SK-N-SH (cell line): ENCODE results near the gene MAPK8IP3. TPM values are rescaled to one million over a fixed set of nuclear protein-coding genes. Genes with fewer than 3 reads are reported as not detected.

ENCODE experiments used
- CTCF ChIA-PET: fragments of 300-600, 350-600 bp; formaldehyde crosslinking; extraction: SDS; loops from one replicate; lab custom pipeline; 2021; lab: Yijun Ruan, JAX
- POLR2A ChIA-PET: fragments of 350-600 bp; sonication (Branson Sonifier 250); formaldehyde crosslinking; extraction: SDS; loops from one replicate; lab custom pipeline; 2020; ENCODE audit warnings: antibody characterized with exemption, inconsistent platforms; lab: Yijun Ruan, JAX
- DNase-seq: peaks from one replicate; pipeline ENCODE4 v3.0.0; 2012
- H2AFZ ChIP-seq: fragments of 200-600 bp; sonication (generic); 2 replicates; pipeline ENCODE4 v1.8.1; 2016; ENCODE audit warnings: antibody characterized with exemption, mild to moderate bottlenecking, low read depth
- H3F3A ChIP-seq: fragments of 200-600 bp; sonication (generic); replicated peaks from 2 replicates; pipeline ENCODE3; 2016; ENCODE audit warnings: antibody characterized with exemption, mild to moderate bottlenecking; ENCODE audit not compliant: insufficient read depth
- H3K27ac ChIP-seq, 2 experiments: fragments of 200-500 bp in 1 of 2; fragments of 200-600 bp in 1 of 2; sonication (Bioruptor generic) in 1 of 2; sonication (generic), shearing (Covaris generic) in 1 of 2; 2 replicates each; pipeline versions ENCODE4 v1.5.1 to v1.6.1; 2014 to 2016; ENCODE audit warnings: low read depth in 2 of 2, inconsistent platforms in 1 of 2, low read length in 1 of 2, mild to moderate bottlenecking in 1 of 2, mixed read lengths in 1 of 2
- H3K27me3 ChIP-seq: fragments of 200-600 bp; sonication (generic), shearing (Covaris generic); 2 replicates; pipeline ENCODE4 v1.6.1; 2016; ENCODE audit warnings: mixed run types; ENCODE audit not compliant: insufficient read depth
- H3K36me3 ChIP-seq, 2 experiments: fragments of 200-500 bp in 1 of 2; fragments of 200-600 bp in 1 of 2; sonication (Bioruptor generic) in 1 of 2; sonication (generic) in 1 of 2; replicated peaks in 1 of 2; 2 replicates each; pipeline versions ENCODE3 to v1.5.1; 2014 to 2016; ENCODE audit warnings: low read length in 1 of 2, mild to moderate bottlenecking in 1 of 2; ENCODE audit not compliant: insufficient read depth in 2 of 2, control insufficient read depth in 1 of 2
- H3K4me1 ChIP-seq, 2 experiments: fragments of 200-500 bp in 1 of 2; fragments of 200-600 bp in 1 of 2; sonication (Bioruptor generic) in 1 of 2; sonication (generic), shearing (Covaris generic) in 1 of 2; 2 replicates each; pipeline versions ENCODE4 v1.5.1 to v1.6.1; 2014 to 2016; ENCODE audit warnings: low read depth in 1 of 2, low read length in 1 of 2, mixed run types in 1 of 2; ENCODE audit not compliant: insufficient read depth in 2 of 2, control insufficient read depth in 1 of 2
- H3K4me2 ChIP-seq: fragments of 200-600 bp; sonication (generic), shearing (Covaris generic); 2 replicates; pipeline ENCODE4 v1.6.1; 2017; ENCODE audit warnings: mixed run types
- H3K4me3 ChIP-seq, 2 experiments: fragments of 200-500 bp in 1 of 2; fragments of 200-600 bp in 1 of 2; sonication (Bioruptor generic) in 1 of 2; sonication (generic), shearing (Covaris generic) in 1 of 2; 2 replicates each; pipeline versions ENCODE4 v1.5.1 to v1.8.1; 2014 to 2016; ENCODE audit warnings: low read depth in 2 of 2, inconsistent platforms in 1 of 2, low read length in 1 of 2, mild to moderate bottlenecking in 1 of 2, mixed read lengths in 1 of 2, moderate library complexity in 1 of 2
- H3K79me2 ChIP-seq: fragments of 200-600 bp; sonication (generic); 2 replicates; pipeline ENCODE4 v1.8.1; 2017; ENCODE audit warnings: mild to moderate bottlenecking; ENCODE audit not compliant: insufficient read depth
- H3K9ac ChIP-seq: fragments of 200-600 bp; sonication (generic); 2 replicates; pipeline ENCODE4 v1.6.1; 2017; ENCODE audit warnings: mixed run types
- H3K9me2 ChIP-seq: fragments of 200-600 bp; sonication (generic); 2 replicates; pipeline ENCODE4 v1.6.1; 2017; ENCODE audit warnings: mixed run types
- H3K9me3 ChIP-seq: fragments of 200-600 bp; sonication (generic); 2 replicates; pipeline ENCODE4 v1.6.1; 2017; ENCODE audit warnings: mixed run types, mild to moderate bottlenecking, moderate library complexity
- H4K20me1 ChIP-seq: fragments of 200-600 bp; sonication (generic); 2 replicates; pipeline ENCODE4 v1.6.1; 2017; ENCODE audit warnings: mild to moderate bottlenecking, mixed run types; ENCODE audit not compliant: insufficient read depth
- FOSL2 ChIP-seq: IDR thresholded peaks from 2 replicates; pipeline ENCODE4 v1.4.0; 2012; ENCODE audit warnings: low read depth, mild to moderate bottlenecking, moderate library complexity, borderline replicate concordance
- MXI1 ChIP-seq: IDR thresholded peaks from 2 replicates; pipeline ENCODE4 v1.6.1; 2012; ENCODE audit warnings: mild to moderate bottlenecking, low read depth, low read length, improper control_type of control experiment
- POLR2AphosphoS5 ChIP-seq: IDR thresholded peaks from 2 replicates; pipeline ENCODE4 v1.6.1; 2012; ENCODE audit warnings: low read depth, low read length
- RXRA ChIP-seq: IDR thresholded peaks from 2 replicates; pipeline ENCODE4 v1.4.0; 2012; ENCODE audit warnings: low read depth, mild to moderate bottlenecking, borderline replicate concordance
- TAF1 ChIP-seq: IDR thresholded peaks from 2 replicates; pipeline ENCODE4 v1.6.1; 2012; ENCODE audit warnings: low read depth, mild to moderate bottlenecking, low read length, moderate library complexity, borderline replicate concordance
- YY1 ChIP-seq: IDR thresholded peaks from 2 replicates; pipeline ENCODE4 v1.4.0; 2012; ENCODE audit warnings: low read depth, mild to moderate bottlenecking
- whole genome bisulfite sequencing: methylation state at CpG from one replicate; pipeline ENCODE4 v1.1.6; 2017; ENCODE audit warnings: low lambda C conversion rate; 5-methylcytosine and 5-hydroxymethylcytosine counted together
- polyA plus RNA-seq, 3 experiments: library from polyadenylated mRNA; depleted of rRNA; stranded (reverse); fragments of >200 nt; gene quantifications; 2 replicates each; pipeline ENCODE4 v1.2.3, GENCODE V29; 2012
- TF ChIP-seq, protein P1 (sequence below): IDR thresholded peaks from 2 replicates; pipeline ENCODE4; 2012
- TF ChIP-seq, protein P2 (sequence below): fragments of 150-350 bp; IDR thresholded peaks from 2 replicates; pipeline ENCODE4 v1.6.1; 2016; ENCODE audit warnings: mild to moderate bottlenecking, low read depth, low read length
- TF ChIP-seq, protein P3 (sequence below): IDR thresholded peaks from 2 replicates; pipeline ENCODE4 v1.4.0; 2012; ENCODE audit warnings: low read depth
- TF ChIP-seq, protein P4 (sequence below): fragments of 200-600 bp; sonication (generic); IDR thresholded peaks from 2 replicates; pipeline ENCODE4 v1.6.1; 2017; ENCODE audit warnings: antibody characterized with exemption, mild to moderate bottlenecking, moderate library complexity
- TF ChIP-seq, protein P5 (sequence below): IDR thresholded peaks from 2 replicates; pipeline ENCODE4 v1.4.0; 2012; ENCODE audit warnings: low read depth, borderline replicate concordance
- TF ChIP-seq, protein P6 (sequence below): IDR thresholded peaks from 2 replicates; pipeline ENCODE4 v1.6.1; 2012; ENCODE audit warnings: mild to moderate bottlenecking, low read depth, low read length, moderate library complexity

MAPK8IP3 gene, protein sequence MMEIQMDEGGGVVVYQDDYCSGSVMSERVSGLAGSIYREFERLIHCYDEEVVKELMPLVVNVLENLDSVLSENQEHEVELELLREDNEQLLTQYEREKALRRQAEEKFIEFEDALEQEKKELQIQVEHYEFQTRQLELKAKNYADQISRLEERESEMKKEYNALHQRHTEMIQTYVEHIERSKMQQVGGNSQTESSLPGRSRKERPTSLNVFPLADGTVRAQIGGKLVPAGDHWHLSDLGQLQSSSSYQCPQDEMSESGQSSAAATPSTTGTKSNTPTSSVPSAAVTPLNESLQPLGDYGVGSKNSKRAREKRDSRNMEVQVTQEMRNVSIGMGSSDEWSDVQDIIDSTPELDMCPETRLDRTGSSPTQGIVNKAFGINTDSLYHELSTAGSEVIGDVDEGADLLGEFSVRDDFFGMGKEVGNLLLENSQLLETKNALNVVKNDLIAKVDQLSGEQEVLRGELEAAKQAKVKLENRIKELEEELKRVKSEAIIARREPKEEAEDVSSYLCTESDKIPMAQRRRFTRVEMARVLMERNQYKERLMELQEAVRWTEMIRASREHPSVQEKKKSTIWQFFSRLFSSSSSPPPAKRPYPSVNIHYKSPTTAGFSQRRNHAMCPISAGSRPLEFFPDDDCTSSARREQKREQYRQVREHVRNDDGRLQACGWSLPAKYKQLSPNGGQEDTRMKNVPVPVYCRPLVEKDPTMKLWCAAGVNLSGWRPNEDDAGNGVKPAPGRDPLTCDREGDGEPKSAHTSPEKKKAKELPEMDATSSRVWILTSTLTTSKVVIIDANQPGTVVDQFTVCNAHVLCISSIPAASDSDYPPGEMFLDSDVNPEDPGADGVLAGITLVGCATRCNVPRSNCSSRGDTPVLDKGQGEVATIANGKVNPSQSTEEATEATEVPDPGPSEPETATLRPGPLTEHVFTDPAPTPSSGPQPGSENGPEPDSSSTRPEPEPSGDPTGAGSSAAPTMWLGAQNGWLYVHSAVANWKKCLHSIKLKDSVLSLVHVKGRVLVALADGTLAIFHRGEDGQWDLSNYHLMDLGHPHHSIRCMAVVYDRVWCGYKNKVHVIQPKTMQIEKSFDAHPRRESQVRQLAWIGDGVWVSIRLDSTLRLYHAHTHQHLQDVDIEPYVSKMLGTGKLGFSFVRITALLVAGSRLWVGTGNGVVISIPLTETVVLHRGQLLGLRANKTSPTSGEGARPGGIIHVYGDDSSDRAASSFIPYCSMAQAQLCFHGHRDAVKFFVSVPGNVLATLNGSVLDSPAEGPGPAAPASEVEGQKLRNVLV (N-terminal part only)
- 53.6 and 57.3 TPM in 2 replicates for polyA plus RNA-seq (2012; rRNA removed)
- polyA plus RNA-seq (2012; cell fraction: cytosol; rRNA removed) = 5.9 and 8.9 TPM in 2 replicates
- polyA plus RNA-seq (2012; cell fraction: nucleus; rRNA removed) = 414 and 492 TPM in 2 replicates

DNA sequence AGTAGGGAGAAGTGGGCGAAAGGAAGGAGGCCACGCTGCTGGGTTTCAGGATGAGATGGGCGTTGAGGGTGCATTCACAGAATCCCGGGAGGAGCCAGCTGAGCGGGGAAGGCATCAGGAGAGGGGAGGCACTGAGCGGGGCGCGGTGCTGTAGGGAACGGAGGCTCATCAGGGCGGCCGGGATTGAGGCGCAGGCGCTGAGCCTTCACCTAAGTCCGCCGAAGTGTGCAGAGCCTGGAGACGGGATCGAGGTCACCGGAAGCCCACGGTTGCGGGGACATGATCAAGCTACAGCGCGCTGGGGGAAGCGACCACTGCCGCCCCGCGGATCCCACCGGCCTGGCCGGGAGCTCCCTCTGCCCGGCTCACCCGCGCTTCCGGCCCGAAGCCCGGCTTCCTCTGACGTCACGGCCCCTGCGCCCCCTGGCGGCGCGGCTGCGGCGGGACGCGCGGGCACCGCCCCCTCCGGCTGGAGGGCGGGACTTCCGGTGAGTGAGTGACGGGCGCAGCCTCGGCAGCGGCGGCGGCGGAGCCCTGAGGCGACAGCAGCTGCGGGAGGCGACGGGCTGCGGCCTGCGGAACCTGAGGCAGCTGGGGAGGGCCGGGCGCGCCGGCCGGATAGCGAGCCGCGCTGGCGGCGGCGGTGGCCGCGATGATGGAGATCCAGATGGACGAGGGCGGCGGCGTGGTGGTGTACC lies at the start of gene MAPK8IP3:
TSS of gene MAPK8IP3 (plus strand) at position 508 of the 698 bp plus-strand sequence. CDS start at position 653, 145 bp downstream.
- DNase-seq = peak; percentile 99
- H3K9ac ChIP-seq = peak within 1 kb of the TSS; percentile 85
- CTCF ChIA-PET = interaction anchor here (0.6 to 1.9 kb wide), 38 partner anchors 9 to 429 kb away, joined by 3 to 14 read pairs (median 5); partner anchors contain the start of genes CRAMP1, EME2, IFT140 and JPT2
- H3K9me2 ChIP-seq = no peaks in the 10 kb centered on the region
- peak within 1 kb of the TSS; percentile 89 for H2AFZ ChIP-seq
- peak within 1 kb of the TSS; percentile 97 for H3K4me2 ChIP-seq
- under 1% methylated on average over 11 of the region's 79 CpGs for WGBS
- POLR2A ChIA-PET = interaction anchor here (0.5 to 1.5 kb wide), 14 partner anchors 10 to 633 kb away, joined by 3 to 10 read pairs (median 4); partner anchors contain the start of genes CRAMP1, EME2, FAHD1 and HAGH
- H3K79me2 ChIP-seq = peaks cover 58% of the 10 kb centered on the region
- H3K36me3 ChIP-seq = peaks cover 12 to 16% of the 10 kb centered on the region in 2 experiments
- no peaks in the 10 kb centered on the region for H3K27me3 ChIP-seq
- peaks cover 37% of the 10 kb centered on the region for H4K20me1 ChIP-seq
- H3K27ac ChIP-seq = peak within 1 kb of the TSS; percentile 89 to 91
- H3F3A ChIP-seq = peaks cover 26% of the 10 kb centered on the region
- peaks cover 13 to 22% of the 10 kb centered on the region in 2 experiments; a peak in 3 of 4 replicates for H3K4me1 ChIP-seq
- peak within 1 kb of the TSS; percentile 82 to 89 for H3K4me3 ChIP-seq
- H3K9me3 ChIP-seq = no peaks in the 10 kb centered on the region
- TF ChIP-seq, protein P1, sequence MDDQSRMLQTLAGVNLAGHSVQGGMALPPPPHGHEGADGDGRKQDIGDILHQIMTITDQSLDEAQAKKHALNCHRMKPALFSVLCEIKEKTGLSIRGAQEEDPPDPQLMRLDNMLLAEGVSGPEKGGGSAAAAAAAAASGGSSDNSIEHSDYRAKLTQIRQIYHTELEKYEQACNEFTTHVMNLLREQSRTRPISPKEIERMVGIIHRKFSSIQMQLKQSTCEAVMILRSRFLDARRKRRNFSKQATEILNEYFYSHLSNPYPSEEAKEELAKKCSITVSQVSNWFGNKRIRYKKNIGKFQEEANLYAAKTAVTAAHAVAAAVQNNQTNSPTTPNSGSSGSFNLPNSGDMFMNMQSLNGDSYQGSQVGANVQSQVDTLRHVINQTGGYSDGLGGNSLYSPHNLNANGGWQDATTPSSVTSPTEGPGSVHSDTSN = peak; percentile 97
- peak; percentile 97 for TF ChIP-seq POLR2AphosphoS5
- TF ChIP-seq FOSL2 = no peak
- peak; percentile 78; the same call in 1 of the 2 replicates for TF ChIP-seq TAF1
- TF ChIP-seq, protein P2, sequence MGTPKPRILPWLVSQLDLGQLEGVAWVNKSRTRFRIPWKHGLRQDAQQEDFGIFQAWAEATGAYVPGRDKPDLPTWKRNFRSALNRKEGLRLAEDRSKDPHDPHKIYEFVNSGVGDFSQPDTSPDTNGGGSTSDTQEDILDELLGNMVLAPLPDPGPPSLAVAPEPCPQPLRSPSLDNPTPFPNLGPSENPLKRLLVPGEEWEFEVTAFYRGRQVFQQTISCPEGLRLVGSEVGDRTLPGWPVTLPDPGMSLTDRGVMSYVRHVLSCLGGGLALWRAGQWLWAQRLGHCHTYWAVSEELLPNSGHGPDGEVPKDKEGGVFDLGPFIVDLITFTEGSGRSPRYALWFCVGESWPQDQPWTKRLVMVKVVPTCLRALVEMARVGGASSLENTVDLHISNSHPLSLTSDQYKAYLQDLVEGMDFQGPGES = no peak
- TF ChIP-seq MXI1 = peak; percentile 80
- TF ChIP-seq, protein P3, sequence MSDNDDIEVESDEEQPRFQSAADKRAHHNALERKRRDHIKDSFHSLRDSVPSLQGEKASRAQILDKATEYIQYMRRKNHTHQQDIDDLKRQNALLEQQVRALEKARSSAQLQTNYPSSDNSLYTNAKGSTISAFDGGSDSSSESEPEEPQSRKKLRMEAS = no peak; the same call in 1 of the 2 replicates
- no peak for TF ChIP-seq RXRA
- TF ChIP-seq, protein P4, sequence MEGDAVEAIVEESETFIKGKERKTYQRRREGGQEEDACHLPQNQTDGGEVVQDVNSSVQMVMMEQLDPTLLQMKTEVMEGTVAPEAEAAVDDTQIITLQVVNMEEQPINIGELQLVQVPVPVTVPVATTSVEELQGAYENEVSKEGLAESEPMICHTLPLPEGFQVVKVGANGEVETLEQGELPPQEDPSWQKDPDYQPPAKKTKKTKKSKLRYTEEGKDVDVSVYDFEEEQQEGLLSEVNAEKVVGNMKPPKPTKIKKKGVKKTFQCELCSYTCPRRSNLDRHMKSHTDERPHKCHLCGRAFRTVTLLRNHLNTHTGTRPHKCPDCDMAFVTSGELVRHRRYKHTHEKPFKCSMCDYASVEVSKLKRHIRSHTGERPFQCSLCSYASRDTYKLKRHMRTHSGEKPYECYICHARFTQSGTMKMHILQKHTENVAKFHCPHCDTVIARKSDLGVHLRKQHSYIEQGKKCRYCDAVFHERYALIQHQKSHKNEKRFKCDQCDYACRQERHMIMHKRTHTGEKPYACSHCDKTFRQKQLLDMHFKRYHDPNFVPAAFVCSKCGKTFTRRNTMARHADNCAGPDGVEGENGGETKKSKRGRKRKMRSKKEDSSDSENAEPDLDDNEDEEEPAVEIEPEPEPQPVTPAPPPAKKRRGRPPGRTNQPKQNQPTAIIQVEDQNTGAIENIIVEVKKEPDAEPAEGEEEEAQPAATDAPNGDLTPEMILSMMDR = peak; percentile 73
- TF ChIP-seq, protein P5, sequence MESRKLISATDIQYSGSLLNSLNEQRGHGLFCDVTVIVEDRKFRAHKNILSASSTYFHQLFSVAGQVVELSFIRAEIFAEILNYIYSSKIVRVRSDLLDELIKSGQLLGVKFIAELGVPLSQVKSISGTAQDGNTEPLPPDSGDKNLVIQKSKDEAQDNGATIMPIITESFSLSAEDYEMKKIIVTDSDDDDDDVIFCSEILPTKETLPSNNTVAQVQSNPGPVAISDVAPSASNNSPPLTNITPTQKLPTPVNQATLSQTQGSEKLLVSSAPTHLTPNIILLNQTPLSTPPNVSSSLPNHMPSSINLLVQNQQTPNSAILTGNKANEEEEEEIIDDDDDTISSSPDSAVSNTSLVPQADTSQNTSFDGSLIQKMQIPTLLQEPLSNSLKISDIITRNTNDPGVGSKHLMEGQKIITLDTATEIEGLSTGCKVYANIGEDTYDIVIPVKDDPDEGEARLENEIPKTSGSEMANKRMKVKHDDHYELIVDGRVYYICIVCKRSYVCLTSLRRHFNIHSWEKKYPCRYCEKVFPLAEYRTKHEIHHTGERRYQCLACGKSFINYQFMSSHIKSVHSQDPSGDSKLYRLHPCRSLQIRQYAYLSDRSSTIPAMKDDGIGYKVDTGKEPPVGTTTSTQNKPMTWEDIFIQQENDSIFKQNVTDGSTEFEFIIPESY = peak; percentile 37; the same call in 1 of the 2 replicates
- TF ChIP-seq, protein P6, sequence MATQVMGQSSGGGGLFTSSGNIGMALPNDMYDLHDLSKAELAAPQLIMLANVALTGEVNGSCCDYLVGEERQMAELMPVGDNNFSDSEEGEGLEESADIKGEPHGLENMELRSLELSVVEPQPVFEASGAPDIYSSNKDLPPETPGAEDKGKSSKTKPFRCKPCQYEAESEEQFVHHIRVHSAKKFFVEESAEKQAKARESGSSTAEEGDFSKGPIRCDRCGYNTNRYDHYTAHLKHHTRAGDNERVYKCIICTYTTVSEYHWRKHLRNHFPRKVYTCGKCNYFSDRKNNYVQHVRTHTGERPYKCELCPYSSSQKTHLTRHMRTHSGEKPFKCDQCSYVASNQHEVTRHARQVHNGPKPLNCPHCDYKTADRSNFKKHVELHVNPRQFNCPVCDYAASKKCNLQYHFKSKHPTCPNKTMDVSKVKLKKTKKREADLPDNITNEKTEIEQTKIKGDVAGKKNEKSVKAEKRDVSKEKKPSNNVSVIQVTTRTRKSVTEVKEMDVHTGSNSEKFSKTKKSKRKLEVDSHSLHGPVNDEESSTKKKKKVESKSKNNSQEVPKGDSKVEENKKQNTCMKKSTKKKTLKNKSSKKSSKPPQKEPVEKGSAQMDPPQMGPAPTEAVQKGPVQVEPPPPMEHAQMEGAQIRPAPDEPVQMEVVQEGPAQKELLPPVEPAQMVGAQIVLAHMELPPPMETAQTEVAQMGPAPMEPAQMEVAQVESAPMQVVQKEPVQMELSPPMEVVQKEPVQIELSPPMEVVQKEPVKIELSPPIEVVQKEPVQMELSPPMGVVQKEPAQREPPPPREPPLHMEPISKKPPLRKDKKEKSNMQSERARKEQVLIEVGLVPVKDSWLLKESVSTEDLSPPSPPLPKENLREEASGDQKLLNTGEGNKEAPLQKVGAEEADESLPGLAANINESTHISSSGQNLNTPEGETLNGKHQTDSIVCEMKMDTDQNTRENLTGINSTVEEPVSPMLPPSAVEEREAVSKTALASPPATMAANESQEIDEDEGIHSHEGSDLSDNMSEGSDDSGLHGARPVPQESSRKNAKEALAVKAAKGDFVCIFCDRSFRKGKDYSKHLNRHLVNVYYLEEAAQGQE = 0 out of 2 replicates have a peak, but pooled peaks have one; percentile 26
- TF ChIP-seq YY1 = no peak
